Muscle layer of colon (tissue), 2 donors: Measurements from ENCODE around the gene CPTP.

Experiments used
- H3K27ac ChIP-seq: one replicate; pipeline ENCODE4 v1.7.0; 2013; ENCODE audit warnings: low read depth, mild to moderate bottlenecking, low read length, moderate library complexity
- H3K27me3 ChIP-seq, 2 donors: one replicate each; pipeline ENCODE4 v1.7.0; 2013; ENCODE audit warnings: low read length in 2 of 2, mild to moderate bottlenecking in 2 of 2; ENCODE audit not compliant: insufficient read depth in 2 of 2, control insufficient read depth in 1 of 2
- H3K36me3 ChIP-seq: one replicate; pipeline ENCODE4 v1.7.0; 2013; ENCODE audit warnings: mild to moderate bottlenecking, low read length; ENCODE audit not compliant: insufficient read depth
- H3K4me1 ChIP-seq: one replicate; pipeline ENCODE4 v1.7.0; 2013; ENCODE audit warnings: mild to moderate bottlenecking, low read length; ENCODE audit not compliant: insufficient read depth
- H3K4me3 ChIP-seq, 2 donors: one replicate each; pipeline ENCODE4 v1.7.0; 2013; ENCODE audit warnings: low read length in 2 of 2, low read depth in 1 of 2, mild to moderate bottlenecking in 1 of 2, moderate library complexity in 1 of 2
- H3K9ac ChIP-seq: one replicate; pipeline ENCODE4 v1.7.0; 2013; ENCODE audit warnings: low read length
- H3K9me3 ChIP-seq: one replicate; pipeline ENCODE4 v1.7.0; 2013; ENCODE audit warnings: mild to moderate bottlenecking, low read length
- donor health status: abdominal sarcoma.
- donor health status: Adenocarcinoma of cecum.

Gene CPTP

DNA sequence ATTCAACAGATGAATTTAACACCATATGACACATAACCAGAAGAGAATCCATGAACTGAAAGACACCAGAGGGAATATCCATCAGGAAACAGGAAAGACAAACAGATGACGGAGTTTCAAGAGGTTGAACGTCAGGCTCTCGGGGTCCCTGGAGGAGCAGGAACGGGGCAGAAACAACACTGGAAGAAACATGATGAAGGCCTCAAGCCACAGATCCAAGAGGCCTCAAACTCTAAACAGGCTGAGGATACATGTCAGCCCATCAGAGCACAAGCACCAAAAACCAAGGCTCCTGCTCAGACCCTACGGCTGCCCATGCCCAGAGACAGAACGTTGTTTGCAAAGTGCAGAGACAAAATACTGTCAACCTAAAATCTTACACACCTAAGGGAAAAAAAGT lies 7.2 kb upstream of the CPTP start:
- H3K27me3 ChIP-seq, result no peaks in the 10 kb centered on the region
- H3K36me3 ChIP-seq, result peaks cover 53% of the 10 kb centered on the region
- H3K9me3 ChIP-seq, result no peaks in the 10 kb centered on the region
- H3K4me1 ChIP-seq, result peaks cover 26% of the 10 kb centered on the region
- peak overlapping the region; percentile 24 for H3K27ac ChIP-seq
- no peak overlapping the region for H3K4me3 ChIP-seq
- H3K9ac ChIP-seq, result no peak overlapping the region

DNA sequence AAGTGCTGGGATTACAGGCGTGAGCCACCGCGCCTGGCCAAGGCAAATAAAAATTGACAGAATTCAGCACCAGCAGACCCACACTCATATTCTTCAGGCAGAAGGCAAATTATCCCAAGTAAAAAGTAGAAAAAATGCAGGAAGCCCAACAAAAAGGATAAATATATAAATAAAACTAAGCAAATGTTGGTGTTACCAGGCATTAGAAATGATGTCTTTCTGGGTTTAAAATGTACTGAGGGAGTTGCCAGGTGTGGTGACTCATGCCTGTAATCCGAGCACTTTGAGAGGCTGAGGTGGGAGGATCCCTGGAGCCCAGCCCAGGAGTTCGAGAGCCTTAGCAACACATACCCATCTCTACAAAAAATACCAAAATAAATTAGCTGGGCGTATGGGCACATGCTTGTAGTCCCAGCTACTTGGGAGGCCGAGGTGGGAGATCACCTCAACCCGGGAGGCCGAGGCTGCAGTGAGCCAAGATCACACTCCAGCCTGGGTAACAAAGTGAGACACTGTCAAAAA lies 6.4 kb upstream of the CPTP start:
- H3K27ac ChIP-seq, result peak overlapping the region; percentile 61
- H3K4me1 ChIP-seq, result peaks cover 27% of the 10 kb centered on the region
- H3K9ac ChIP-seq, result no peak overlapping the region
- no peak overlapping the region for H3K4me3 ChIP-seq
- peaks cover 45% of the 10 kb centered on the region for H3K36me3 ChIP-seq
- no peaks in the 10 kb centered on the region for H3K27me3 ChIP-seq
- no peaks in the 10 kb centered on the region for H3K9me3 ChIP-seq

DNA sequence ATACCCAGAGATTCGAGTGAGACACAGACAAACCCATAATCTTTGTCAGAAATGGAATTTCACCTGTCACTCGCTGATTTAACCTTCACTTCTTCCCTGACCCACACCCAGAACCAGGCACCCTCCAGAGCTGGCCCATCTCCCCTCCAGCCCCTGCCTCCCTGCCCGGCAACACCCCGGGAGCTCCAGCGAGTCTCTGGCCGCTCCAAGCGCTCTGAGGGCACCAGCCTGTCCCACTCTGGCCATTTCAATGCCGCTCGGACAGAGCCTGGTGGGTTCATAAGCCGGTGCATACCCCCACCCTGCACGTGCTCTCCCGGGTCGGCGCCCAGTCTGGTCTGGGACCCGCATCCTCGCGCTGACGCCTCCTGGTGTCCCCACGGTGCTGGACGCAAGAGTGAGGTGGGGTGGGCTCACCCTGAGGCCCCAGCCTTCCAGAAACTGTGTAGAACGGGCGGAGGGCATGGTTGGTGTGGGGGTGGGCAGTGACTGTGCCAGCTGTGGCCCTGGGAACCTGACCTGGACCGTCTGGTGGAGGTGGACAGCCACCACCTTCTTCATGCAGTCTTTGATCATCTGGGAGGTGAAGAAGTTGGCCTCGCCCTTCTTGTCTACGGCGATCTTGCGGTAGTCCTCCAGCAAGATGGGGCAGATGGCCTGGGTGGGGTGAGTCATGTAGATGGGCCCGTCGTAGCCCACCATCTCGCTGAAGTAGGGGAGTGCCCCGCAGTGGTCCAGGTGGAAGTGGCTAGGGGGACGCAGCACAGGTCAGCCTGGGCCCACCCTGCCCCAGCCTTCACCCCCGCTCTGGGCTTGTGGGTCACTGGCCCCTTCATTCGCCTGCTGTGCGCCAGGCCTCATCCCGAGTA lies 5.6 kb upstream of the CPTP start:
- peaks cover 41% of the 10 kb centered on the region for H3K36me3 ChIP-seq
- no peaks in the 10 kb centered on the region for H3K9me3 ChIP-seq
- peak overlapping the region; percentile 23 for H3K27ac ChIP-seq
- no peak overlapping the region for H3K4me3 ChIP-seq
- H3K4me1 ChIP-seq, result peaks cover 31% of the 10 kb centered on the region
- H3K27me3 ChIP-seq, result no peaks in the 10 kb centered on the region
- H3K9ac ChIP-seq, result no peak overlapping the region

DNA sequence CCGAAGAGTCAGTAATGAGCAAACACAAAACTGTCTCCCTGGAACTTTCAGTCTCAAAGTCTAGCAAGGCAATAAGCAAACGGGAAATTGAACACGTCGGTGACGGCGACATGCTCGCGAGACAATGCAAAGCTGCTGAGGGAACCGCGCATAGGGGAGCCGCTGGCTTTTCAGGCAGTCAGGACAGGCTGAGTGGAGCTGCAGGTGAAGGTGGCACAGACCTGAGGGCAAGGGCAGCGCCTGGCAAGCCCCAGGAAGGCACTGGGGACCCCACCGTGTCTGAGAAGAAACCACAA lies 5.0 kb upstream of the CPTP start:
- Histone ChIP-seq H3K27ac (no peak overlapping the region), H3K9me3 (no peaks in the 10 kb centered on the region), H3K36me3 (peaks cover 37% of the 10 kb centered on the region), H3K4me1 (peaks cover 31% of the 10 kb centered on the region), H3K9ac (no peak overlapping the region), H3K27me3 (no peaks in the 10 kb centered on the region), H3K4me3 (no peak overlapping the region)

DNA sequence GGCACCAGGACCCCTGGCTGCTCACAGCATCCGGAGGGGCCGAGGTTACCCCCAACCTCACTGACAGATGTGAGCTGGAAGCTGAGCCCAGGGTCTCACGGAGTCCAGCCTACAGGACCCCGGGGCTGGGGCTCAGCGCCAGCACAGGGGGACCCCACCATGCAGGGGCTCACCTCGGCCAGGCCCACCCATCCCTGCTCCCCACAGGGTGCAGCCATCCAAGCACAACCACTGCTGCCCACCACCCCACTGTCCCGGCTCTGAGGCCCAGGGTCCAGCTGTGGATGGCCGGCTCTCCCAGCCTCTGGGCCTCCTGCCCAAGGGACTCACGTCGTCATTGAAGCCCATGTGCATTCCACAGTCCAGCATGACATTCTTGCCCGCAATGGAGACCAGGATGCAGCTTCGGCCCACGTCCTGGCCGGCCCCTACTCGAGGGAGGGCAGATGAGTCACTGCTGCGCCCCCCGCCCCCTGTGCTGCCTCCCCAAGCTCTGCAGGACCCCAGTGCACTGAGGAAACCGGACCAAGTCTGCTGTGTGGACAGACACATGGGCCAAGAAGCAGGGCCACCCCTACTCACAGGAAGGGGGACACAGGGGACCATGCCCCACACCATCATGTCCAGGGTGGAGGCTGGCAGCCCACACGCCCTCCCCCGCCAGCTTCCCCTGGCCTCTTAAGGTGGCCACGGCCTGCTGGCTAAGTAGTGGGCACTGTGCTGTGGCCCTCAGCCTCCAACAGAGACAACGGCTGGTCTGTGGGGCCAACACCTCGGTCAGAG lies 3.7 kb upstream of the CPTP start:
- no peaks in the 10 kb centered on the region for H3K27me3 ChIP-seq
- no peaks in the 10 kb centered on the region for H3K9me3 ChIP-seq
- no peak overlapping the region for H3K9ac ChIP-seq
- no peak overlapping the region for H3K27ac ChIP-seq
- peaks cover 39% of the 10 kb centered on the region for H3K4me1 ChIP-seq
- no peak overlapping the region for H3K4me3 ChIP-seq
- peaks cover 27% of the 10 kb centered on the region for H3K36me3 ChIP-seq

DNA sequence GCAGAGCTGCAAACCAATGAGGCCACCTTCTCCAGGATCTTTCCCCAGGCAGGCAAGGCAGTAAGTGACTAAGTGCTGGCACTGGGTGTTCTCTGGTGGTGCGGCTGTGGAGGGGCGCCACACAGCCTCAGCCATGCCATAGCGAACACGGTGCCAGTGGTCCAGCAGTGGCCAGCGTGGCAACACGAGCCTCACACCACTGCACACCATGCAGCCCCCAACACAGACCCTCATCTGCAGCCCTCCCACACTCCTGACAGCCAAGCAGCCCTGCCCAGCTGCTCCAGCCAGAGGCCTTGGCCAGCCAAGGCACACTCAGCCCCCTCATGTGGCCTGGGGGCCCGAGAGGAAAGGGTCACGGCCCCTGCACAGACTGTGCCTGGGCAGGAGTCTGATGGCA lies 3.1 kb upstream of the CPTP start:
- no peak overlapping the region for H3K4me3 ChIP-seq
- peaks cover 44% of the 10 kb centered on the region for H3K4me1 ChIP-seq
- peaks cover 22% of the 10 kb centered on the region for H3K36me3 ChIP-seq
- H3K27ac ChIP-seq, result no peak overlapping the region
- H3K9me3 ChIP-seq, result no peaks in the 10 kb centered on the region
- H3K27me3 ChIP-seq, result no peaks in the 10 kb centered on the region
- H3K9ac ChIP-seq, result no peak overlapping the region

DNA sequence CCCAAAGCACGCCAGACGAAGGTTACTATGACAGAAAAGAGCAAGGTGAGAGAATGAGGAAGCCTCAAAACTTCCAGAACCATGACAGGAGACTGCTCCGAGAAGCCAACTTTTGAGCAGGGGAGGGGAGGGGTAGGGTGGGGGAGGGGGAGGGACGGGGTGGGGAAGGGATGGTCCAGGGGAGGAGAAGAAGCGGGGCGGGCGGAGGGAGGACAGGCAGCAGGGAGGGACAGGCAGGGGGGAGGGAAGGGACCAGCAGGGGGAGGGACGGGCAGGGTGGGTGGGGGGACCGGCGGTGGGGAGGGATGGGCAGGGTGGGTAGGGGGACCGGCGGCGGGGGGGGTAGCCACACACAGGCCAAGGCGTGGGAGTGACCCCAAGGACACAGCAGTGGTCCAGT lies 2.2 kb upstream of the CPTP start:
- H3K27ac ChIP-seq, result no peak overlapping the region
- H3K4me3 ChIP-seq, result no peak overlapping the region
- no peak overlapping the region for H3K9ac ChIP-seq
- peaks cover 44% of the 10 kb centered on the region for H3K4me1 ChIP-seq
- H3K27me3 ChIP-seq, result no peaks in the 10 kb centered on the region
- H3K36me3 ChIP-seq, result peaks cover 18% of the 10 kb centered on the region
- H3K9me3 ChIP-seq, result no peaks in the 10 kb centered on the region

DNA sequence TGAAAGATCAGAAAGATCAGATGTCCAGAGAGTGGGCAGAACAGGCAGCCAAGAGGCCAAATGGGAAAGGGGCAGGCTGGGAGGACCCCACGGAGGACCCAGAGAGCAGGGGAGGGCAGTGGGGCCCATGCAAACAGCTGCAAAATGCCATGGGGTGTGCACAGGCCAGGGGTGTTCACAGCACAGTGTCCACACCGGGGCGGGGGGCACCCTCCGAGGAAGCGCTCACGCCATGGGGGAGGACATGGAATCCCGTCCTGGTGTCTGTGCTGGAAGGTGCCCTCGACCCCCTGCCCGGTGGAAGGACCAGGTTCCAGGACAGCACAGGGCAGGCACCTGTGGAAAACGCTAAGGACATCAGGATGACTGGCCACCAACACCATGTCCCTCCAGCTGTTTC lies 1.6 kb upstream of the CPTP start:
- Histone ChIP-seq H3K27me3 (no peaks in the 10 kb centered on the region), H3K9ac (no peak overlapping the region), H3K9me3 (no peaks in the 10 kb centered on the region), H3K4me1 (peaks cover 38% of the 10 kb centered on the region), H3K36me3 (peaks cover 16% of the 10 kb centered on the region), H3K4me3 (no peak overlapping the region), H3K27ac (no peak overlapping the region)

DNA sequence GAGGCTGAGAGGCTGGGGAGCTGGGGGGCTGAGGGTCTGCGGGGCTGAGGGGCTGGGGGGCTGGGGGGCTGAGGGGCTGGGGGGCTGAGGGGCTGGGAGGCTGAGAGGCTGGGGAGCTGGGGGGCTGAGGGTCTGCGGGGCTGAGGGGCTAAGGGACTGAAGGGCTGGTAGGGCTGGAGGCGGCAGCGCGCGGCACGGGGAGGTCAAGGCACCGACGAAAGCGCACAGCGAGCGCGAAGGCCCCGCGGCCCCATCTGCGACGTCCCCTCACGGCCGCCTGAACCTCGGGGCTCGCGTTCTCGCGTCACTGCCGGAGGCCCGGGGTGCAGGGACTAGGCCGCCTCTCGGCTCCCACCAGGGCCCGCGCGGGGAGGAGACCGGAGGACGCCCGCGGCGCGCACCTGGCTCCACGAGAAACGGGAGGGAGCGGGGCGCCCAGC lies 498 bp upstream of the CPTP start:
- Histone ChIP-seq H3K9ac (no peak overlapping the region), H3K36me3 (peaks cover 14% of the 10 kb centered on the region), H3K4me1 (peaks cover 27% of the 10 kb centered on the region), H3K9me3 (no peaks in the 10 kb centered on the region), H3K27ac (peak overlapping the region; percentile 86), H3K4me3 (peak overlapping the region; percentile 59 to 91), H3K27me3 (no peaks in the 10 kb centered on the region)

DNA sequence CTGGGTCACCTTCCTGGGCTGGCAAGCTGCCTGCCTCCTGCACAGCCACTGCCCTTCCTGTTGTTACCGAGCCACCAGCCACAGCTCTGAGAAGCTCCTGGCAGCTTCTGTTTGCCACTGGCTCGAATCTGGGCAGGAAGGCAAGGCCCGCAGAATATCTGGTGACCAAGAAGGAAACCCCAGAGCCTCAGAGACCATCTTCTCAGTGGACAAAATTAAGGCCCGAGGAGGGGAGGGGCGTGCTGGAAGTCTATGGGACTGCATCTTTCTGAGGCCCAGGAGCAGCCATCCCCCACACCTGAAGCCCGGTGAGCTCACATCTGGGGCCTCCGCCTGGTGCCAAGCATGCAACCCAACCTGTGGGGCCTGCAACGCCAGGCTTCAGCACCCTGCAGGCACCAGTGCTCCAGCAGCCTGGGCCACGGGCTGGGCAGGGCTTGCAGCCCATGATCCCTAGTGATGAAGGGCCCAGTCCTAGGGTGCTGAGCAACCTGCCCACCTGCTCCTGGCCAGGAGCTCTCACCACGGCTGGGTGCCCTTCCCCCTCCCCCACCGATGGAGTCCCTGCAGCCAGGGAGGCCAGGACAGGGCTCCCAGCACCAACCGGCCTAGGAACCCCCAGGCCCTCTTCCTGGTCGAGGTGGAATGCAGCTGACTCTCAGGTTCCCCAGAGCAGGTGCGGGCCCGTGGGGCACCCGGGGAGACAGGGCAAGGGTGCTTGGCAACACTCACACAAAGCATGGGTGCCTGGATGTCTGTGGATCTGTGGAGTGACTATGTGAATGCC lies 879 bp downstream of the CPTP start:
- peak overlapping the region; percentile 44 for H3K9ac ChIP-seq
- peak overlapping the region; percentile 77 to 91 for H3K4me3 ChIP-seq
- H3K27me3 ChIP-seq, result no peaks in the 10 kb centered on the region
- H3K36me3 ChIP-seq, result peaks cover under 1% of the 10 kb centered on the region
- H3K27ac ChIP-seq, result peak overlapping the region; percentile 88
- H3K4me1 ChIP-seq, result peaks cover 24% of the 10 kb centered on the region
- H3K9me3 ChIP-seq, result no peaks in the 10 kb centered on the region

DNA sequence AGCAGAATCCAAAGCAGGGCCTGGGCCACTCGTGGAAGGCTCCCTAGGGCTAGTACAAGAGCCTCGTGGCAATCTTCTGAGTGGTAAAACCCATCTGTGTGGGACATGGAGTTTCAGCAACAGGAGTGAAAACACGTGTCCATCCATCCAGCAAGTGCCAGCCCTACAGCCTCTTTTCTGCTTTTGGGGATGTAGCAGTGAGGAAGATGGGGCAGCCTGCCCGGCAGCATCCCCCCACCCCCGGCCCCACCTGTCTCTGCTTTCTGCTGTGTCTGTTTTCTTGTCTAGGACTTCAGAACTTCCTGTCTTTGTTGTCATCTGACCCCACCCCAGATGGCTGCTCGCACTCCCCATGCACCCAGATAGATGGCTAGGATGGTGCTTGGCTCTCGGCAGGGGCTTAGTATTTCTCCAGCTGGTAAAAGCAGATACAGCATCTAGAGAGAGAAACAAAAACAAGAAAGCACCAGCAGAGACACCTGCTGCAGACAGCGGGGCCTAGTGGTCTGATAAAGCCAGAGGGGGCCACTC lies 1.5 kb downstream of the CPTP start:
- H3K27me3 ChIP-seq, result peaks cover 0 to 6% of the 10 kb centered on the region in 2 donors
- H3K36me3 ChIP-seq, result no peaks in the 10 kb centered on the region
- H3K4me1 ChIP-seq, result peaks cover 24% of the 10 kb centered on the region
- no peaks in the 10 kb centered on the region for H3K9me3 ChIP-seq
- H3K4me3 ChIP-seq, result peak overlapping the region in 1 of 2 donors; percentile 77
- H3K27ac ChIP-seq, result no peak overlapping the region
- H3K9ac ChIP-seq, result no peak overlapping the region
